Stimulated activated effector memory CD8-positive, alpha-beta T cell treated with anti-CD3 and anti-CD28 coated beads, Interleukin-12 subunit alpha, Interleukin-12 subunit beta, amount 100 ng/mL, for 72 hours (primary cell): Measurements from ENCODE around the gene NEU4.

Experiments
- ATAC-seq: fragments of 150-1000 bp; cut with Tn5 transposase; 2 replicates; pipeline ENCODE4 v1.10.0; 2021
- DNase-seq, 2 donors: peaks; one replicate each; pipeline ENCODE4 v3.0.0; 2021 to 2022; ENCODE audit warnings: low spot score in 2 of 2
- H3K27ac Mint-ChIP-seq: one replicate; pipeline ENCODE4 v1.8.0; 2022; ENCODE audit warnings: mild to moderate bottlenecking, mixed read lengths
- H3K36me3 Mint-ChIP-seq: one replicate; pipeline ENCODE4 v1.8.0; 2022; ENCODE audit warnings: mild to moderate bottlenecking, mixed read lengths
- H3K4me1 Mint-ChIP-seq: one replicate; pipeline ENCODE4 v1.8.0; 2022; ENCODE audit warnings: mixed read lengths
- H3K4me3 Mint-ChIP-seq: one replicate; pipeline ENCODE4 v1.8.0; 2022; ENCODE audit warnings: mild to moderate bottlenecking, mixed read lengths
- H3K9me3 Mint-ChIP-seq: one replicate; pipeline ENCODE4 v1.8.0; 2022; ENCODE audit warnings: mixed read lengths

The NEU4 gene

DNA sequence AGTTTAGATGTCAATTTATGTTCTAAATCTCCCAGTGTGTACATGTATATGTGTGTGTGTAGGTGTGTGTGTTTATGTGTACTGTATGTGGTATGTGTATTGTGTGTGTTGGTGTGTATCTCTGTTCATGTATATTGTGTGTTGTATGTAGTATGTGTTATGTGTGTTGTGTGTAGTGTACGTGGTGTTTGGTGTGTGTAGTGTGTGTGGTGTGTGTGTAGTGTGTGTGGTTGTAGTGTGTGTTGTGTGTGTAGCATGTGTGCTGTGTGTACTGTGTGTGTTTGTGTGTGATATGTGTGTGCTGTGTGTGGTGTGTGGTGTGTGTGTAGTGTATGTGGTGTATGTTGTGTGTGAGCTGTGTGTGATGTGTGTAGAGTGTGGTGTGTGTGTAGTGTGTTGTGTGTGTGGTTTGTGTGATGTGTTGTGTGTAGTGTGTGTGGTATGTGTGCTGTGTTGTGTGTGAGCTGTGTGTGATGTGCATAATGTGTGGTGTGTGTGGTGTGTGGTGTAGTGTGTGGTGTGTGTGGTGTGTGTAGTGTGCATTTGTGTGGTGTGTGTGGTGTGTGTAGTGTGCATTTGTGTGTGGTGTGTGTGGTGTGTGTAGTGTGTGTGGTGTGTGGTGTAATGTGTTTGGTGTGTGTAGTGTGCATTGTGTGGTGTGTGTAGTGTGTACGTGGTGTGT is 55.3 kb downstream of the NEU4 start:
- DNase-seq (no peak), ATAC-seq (no peak)
- Mint-ChIP-seq H3K4me1 (peaks cover 94% of the 10 kb centered on the region), H3K36me3 (peaks cover 48% of the 10 kb centered on the region), H3K27ac (peak overlapping the region; percentile 91), H3K4me3 (peak overlapping the region; percentile 66), H3K9me3 (peaks cover 5% of the 10 kb centered on the region)

GRCh38 chr2:241864850-241865213 is 55.8 kb downstream of the NEU4 start:
- H3K36me3 Mint-ChIP-seq: peaks cover 43% of the 10 kb centered on the region
- no peak for DNase-seq
- no peak for ATAC-seq
- peak overlapping the region; percentile 66 for H3K4me3 Mint-ChIP-seq
- H3K9me3 Mint-ChIP-seq: peaks cover 5% of the 10 kb centered on the region
- H3K4me1 Mint-ChIP-seq: peaks cover 92% of the 10 kb centered on the region
- H3K27ac Mint-ChIP-seq: peak overlapping the region; percentile 91

DNA sequence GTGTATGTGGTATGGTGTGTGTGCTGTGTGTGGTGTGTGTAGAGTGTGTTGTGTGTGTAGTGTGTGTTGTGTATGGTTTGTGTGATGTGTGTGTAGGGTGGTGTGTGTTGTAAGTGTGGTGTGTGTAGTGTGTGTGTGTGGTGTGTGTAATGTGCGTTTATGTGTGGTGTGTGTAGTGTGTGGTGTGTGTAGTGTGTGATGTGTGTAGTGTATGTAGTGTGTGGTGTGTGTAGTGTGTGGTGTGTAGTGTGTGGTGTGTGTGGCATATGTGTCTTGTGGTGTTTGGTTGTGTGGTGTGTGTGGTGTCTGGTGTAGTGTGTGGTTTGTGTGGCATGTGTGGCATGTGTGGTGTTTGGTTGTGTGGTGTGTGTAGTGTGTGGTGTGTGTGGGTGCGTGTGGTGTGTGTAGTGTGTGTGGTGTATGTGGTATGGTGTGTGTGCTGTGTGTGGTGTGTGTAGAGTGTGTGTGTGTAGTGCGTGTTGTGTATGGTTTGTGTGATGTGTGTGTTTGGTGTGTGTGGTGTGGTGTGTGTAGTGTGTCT is 56.5 kb downstream of the NEU4 start:
- peaks cover 86% of the 10 kb centered on the region for H3K4me1 Mint-ChIP-seq
- H3K27ac Mint-ChIP-seq: peak overlapping the region; percentile 91
- peaks cover 5% of the 10 kb centered on the region for H3K9me3 Mint-ChIP-seq
- ATAC-seq (no peak), DNase-seq (no peak)
- H3K36me3 Mint-ChIP-seq: peaks cover 41% of the 10 kb centered on the region
- H3K4me3 Mint-ChIP-seq: peak overlapping the region; percentile 66

GRCh38 chr2:241865957-241866789 is 57.2 kb downstream of the NEU4 start:
- H3K4me3 Mint-ChIP-seq: peak overlapping the region; percentile 66
- H3K27ac Mint-ChIP-seq: peak overlapping the region; percentile 91
- H3K4me1 Mint-ChIP-seq: peaks cover 86% of the 10 kb centered on the region
- peak; percentile 2 for ATAC-seq
- H3K36me3 Mint-ChIP-seq: peaks cover 44% of the 10 kb centered on the region
- peaks cover 5% of the 10 kb centered on the region for H3K9me3 Mint-ChIP-seq
- DNase-seq: no peak
